NCI-H146 treated with DMSO at 0.1 percent for 48 hours (cell line): ENCODE data around the gene CRIP2.

ENCODE experiments used
- DNase-seq: peaks from one replicate; lab custom pipeline; 2025; ENCODE audit not compliant: unreplicated experiment; lab: John Stamatoyannopoulos, UW

Gene CRIP2

DNA sequence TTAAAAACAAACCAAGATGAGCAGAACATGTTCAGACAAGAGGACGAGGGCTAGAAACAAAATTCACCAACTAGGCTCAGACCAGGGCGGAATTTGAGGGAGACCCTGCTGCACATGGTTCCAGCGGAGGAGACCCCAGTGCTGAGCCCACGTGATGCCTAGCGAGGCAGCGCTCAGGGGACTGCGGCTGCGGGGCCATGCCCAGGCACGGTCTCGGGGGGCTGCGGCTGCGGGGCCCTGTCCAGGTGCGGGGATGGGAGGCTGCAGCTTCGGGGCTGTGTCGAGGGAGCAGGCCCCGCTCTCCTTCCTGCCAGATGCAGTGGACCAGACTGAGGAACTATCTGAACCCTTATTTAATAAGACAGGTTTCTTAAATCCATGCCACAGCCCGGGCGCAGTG, 12.7 kb upstream of the CRIP2 start:
- DNase-seq: no peak

DNA sequence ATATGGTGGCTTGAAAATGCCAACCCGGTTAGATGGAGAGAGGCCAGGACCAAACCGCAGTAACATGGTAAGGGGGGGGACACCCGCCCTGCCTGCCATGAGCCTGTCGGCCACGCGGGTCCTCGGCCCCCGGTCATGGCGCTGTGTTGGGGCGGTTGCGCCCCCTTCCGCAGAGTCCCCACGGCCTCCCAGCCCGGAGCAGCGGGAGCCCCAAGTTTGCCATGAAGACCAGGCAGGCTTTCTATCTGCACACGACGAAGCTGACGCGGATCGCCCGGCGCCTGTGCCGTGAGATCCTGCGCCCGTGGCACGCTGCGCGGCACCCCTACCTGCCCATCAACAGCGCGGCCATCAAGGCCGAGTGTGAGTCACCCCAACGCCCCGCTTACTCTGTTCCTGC, 10.1 kb upstream of the CRIP2 start:
- no peak for DNase-seq

DNA sequence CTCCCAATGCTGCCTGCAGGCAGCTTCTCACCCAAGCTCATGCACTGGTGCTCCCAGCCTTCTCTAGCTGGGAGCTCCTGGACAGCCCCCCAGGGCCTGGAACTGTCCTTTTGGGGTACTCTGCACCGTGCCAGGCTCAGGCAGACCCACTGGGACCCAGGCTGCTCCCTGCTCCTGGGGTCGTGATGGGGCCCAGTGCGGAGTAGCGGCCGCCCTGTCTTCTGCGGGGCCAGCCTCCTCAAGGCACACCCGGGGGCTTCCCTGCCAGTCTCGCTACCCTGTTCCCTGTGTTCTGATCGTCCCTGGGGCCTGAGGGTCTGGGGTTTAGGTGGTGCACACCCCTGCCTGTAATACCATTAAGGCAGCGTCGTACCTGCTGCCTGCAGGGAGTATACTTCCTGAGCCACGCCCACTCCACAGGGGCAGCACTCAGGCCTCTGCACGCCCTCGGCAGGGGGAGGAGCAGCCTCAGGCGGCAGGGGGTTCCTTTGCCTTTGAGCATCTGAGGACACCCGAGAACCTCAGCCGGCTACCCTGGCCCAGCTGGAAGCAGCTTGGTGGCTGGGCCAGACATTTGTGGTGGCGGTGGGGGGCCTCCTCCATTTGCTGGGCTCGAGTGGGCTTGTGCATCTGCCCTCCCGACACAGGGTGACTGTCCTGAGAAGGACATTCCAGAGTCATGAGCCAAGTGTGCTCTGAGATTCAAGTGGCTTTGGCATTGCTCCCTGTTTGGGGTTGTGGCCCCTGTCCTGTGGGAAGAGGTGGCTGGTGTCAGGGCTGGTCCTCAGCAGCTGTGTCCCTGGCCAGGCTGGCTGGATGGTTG, 9.2 kb upstream of the CRIP2 start:
- no peak for DNase-seq

DNA sequence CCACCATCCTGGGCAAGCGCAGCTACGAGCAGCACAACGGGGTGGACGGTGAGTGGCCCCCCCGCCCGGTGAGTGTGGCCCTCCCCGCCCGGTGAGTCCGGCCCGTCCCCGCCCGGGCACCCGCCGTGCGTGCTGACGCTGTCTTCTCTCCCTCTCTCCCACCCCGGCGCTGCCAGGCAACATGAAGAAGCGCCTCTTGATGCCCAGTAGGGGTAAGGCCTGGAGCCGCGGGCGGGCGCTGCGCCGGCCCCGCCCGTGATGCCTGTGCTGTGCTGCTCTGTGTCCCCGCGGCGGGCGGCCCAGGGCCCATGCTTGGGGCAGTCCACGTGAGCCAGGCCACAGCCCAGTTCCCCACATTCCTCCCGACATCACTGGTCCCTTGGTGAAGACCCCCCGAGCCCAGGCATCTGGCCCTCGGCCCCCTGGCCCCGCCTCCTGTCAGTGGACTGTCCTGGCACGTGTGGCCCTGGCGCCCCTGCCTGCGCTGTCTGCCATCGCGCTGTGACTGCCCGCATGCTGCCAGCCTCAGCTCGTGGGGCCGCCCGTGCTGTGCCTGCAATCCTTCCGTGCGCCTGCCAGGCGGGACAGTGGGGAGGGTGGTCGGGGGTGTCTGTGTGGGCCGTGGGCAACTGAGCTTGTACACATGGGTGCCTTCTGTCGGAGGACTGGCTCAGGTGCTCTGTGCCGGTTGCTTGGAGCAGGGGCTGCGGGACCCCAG, 7.9 kb upstream of the CRIP2 start:
- DNase-seq: no peak

- DNase-seq: no peak
Measured at GRCh38 chr14:105467249-105467941, 7.2 kb upstream of the CRIP2 start.

- DNase-seq: no peak
Measured at GRCh38 chr14:105467942-105468471, 6.6 kb upstream of the CRIP2 start.

GRCh38 chr14:105468621-105469241, 5.9 kb upstream of the CRIP2 start:
- DNase-seq: no peak

GRCh38 chr14:105469456-105470349, 4.9 kb upstream of the CRIP2 start:
- DNase-seq: no peak

- DNase-seq: no peak
Measured at GRCh38 chr14:105470350-105471296, 4.0 kb upstream of the CRIP2 start.

DNA sequence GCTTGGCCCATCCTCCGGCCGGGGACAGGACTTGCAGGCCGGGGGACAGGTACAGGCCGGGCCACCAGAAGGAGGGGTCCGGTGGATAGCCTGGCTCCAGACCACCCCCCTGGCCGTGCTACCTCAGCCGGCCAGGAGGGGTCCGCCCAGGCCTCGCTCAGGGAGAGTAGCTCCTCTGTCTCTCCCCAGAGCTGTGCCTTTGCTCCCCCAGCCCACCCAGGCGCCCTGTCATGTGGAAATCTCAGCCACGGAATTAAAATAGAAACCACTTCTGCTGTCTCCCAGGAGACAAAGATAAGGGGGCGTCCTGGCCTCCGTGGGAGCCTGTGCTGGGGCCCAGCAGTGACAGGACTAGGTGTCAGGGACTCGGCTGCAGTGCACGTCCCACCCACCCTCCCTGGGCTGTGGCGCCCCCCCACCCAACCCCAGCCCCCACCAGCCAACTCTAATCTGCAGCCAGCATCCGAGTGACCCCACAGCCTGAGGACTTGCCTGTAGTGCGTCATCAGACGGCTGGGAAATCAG, 3.3 kb upstream of the CRIP2 start:
- no peak for DNase-seq

DNA sequence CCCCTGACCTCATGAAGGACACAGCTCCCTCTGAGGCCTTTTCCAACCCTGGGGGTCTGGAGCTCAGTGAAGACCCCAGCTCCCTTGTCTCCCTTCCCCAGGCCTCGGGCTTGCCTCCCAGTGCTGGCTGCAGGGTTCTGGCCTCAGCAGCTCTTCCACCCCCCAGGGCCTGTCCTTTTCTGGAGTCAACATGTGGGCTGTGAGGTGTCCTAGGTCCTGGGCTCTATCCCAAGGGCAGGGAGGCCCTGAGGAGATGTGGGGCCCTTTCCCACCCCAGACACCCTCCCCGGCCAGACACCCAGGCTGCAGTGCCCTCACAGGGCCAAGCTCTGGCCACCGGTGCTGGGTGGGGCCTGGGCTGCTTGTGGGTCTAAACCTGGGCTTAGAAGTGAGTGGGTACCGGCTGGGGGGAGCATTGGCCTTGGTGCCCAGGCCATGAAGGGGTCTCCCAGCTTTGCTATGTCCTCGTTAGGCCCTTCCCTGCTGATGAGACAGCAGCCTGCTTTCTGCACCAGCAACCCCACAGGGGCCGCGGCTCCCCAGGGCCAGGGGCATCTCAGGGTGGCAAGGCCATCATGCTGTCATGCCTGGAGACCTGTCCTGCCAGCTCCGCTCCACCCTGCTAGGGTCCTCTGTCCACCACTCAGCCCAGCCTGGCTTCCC, 2.7 kb upstream of the CRIP2 start:
- DNase-seq: no peak

GRCh38 chr14:105472486-105472991, 2.1 kb upstream of the CRIP2 start:
- no peak for DNase-seq

DNA sequence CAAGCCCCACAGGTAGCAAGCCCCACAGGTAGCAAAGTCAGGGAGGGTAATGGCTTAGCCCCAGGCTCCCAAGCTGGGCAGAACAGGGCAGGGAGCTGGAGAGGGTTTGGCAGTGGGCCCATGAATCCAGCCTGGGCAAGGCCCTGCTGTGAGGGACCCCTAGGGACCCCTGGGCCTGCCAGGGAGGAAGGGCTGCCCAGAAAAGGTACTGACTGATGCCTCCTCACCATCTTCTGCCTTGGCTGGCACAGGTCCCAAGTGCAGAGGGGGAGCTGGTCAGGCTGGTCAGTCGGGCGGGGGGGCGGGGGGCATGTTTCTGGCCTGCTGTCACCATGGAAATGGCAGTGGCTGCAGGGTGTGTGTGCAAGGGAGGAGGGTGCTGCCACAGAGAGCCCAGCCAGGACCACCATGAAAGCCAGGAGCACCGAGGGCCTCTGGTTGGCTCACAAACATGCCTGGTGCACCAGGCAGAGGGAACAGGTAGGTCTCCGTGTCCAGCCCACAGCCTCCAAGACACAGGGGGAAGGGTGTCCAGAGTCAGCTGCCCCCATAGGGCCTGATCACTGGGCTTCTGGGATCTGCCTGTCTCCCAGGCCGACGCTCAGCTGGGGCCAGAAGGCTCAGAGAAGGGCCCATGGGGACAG, 1.5 kb upstream of the CRIP2 start:
- no peak for DNase-seq

DNA sequence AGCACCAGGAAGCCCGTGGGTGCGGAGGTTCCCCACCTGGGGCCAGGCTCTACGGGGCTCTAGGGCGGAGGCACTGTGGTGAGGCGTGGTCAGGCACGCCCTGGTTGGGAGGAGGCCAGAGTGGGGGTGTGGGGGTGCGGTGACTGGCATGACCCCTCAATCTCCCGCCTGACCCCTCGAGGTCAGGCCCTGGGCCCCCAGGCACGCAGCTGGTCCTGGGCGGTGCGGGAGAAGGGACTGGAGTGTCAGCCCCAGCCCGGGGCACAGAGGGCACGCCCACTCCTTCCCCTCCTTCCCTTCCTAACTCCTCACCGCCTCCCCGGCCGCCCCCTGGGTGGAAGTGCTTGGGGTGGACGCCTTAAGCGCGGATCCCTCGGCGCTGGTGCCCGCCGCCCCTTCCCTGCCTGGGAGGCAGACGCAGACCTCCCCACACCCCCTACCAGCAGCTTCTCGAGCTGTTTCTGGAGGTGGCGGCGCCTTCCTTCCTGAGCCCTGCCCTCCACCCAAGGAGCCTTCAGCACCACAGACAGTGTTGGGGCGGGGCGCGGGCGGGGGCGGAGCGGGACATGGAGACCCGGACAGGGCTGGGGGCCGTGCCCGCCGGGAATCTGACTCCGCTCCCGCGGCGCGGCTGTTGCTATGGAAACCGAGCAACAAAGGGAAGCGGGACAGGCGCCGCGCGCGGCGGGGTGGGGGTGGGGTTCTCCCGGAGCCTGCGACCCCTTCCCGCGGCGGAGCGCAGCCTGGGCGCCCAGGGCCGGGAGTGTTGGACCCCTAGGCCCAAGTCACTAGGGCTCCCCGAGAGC, 741 bp upstream of the CRIP2 start:
- DNase-seq: peak; percentile 82

- no peak for DNase-seq
Measured at GRCh38 chr14:105475269-105476096, 862 bp downstream of the CRIP2 start.
